GM12872 (cell line): Measurements from ENCODE around the gene HGFAC.

Experiments
- CTCF ChIP-seq: IDR thresholded peaks from 3 replicates; pipeline ENCODE4 v1.5.1; 2011; ENCODE audit warnings: low read depth, mild to moderate bottlenecking, low read length, moderate library complexity; ENCODE audit not compliant: insufficient read depth

Gene HGFAC

GRCh38 chr4:3489451-3489962 lies 47.7 kb downstream of the HGFAC start:
- TF ChIP-seq CTCF: no peak

GRCh38 chr4:3491681-3492405 lies 50.1 kb downstream of the HGFAC start:
- TF ChIP-seq CTCF: no peak

- no peak for TF ChIP-seq CTCF
These were observed 51.3 kb downstream of the HGFAC start for GRCh38 chr4:3492741-3493719.

GRCh38 chr4:3493720-3494461 lies 52.1 kb downstream of the HGFAC start:
- TF ChIP-seq CTCF: no peak

GRCh38 chr4:3494462-3494871 lies 52.7 kb downstream of the HGFAC start:
- TF ChIP-seq CTCF: no peak

GRCh38 chr4:3495204-3495975 lies 53.6 kb downstream of the HGFAC start:
- TF ChIP-seq CTCF: no peak
